HS-5 (cell line): ENCODE measurements around the gene C6orf120.
A peak's percentile ranks its signal among the peaks of the same experiment; 100 is the strongest.

ENCODE experiments used
- DNase-seq: peaks from one replicate; pipeline ENCODE4 v3.0.0-alpha.2; 2012; ENCODE audit warnings: low read depth

Gene C6orf120

DNA sequence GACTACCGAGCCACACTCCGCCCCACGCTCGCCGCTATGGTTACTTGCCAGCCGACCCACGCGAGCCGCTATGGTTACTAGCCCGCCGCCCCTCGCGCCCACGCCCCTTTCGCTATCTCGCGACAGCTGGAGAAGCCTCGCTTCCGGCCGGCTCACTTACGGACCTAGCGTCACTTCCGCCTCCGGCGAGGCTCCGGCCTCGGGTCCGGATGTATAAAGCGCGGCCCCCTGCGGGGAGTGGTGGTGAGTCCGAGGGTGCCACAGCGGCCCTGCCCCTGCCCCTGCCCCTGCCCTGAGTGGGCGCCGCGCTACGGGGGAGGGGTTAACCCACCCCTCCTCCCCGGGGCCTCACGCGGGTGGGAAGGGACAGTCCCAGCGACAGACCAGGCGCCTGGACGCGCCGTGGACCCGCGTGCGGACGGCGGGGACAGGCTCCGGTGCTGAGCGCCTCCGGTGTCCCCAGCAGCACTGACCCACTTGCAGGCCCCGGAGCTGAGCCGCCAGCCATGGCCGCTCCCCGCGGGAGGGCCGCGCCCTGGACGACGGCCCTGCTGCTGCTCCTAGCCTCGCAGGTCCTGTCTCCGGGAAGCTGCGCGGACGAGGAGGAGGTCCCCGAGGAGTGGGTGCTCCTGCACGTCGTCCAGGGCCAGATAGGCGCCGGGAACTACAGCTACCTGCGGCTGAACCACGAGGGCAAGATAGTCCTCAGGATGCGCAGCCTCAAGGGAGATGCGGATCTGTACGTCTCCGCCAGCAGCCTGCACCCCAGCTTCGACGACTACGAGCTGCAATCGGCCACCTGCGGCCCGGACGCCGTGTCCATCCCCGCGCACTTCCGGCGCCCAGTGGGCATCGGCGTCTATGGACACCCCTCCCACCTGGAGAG is at the start of gene C6orf120, which contains the start of gene WDR27:
C6orf120 (plus strand) TSS at position 173 of the 886 bp plus-strand sequence; CDS start at position 507, 334 bp downstream.
WDR27 (minus strand) TSS at position 76 of the 886 bp plus-strand sequence. CDS start 13,024 bp downstream, outside the sequence.
- DNase-seq, result peak; percentile 78

- DNase-seq, result no peak
These were observed 49.0 kb upstream of the C6orf120 start for GRCh38 chr6:169652896-169653295.

DNA sequence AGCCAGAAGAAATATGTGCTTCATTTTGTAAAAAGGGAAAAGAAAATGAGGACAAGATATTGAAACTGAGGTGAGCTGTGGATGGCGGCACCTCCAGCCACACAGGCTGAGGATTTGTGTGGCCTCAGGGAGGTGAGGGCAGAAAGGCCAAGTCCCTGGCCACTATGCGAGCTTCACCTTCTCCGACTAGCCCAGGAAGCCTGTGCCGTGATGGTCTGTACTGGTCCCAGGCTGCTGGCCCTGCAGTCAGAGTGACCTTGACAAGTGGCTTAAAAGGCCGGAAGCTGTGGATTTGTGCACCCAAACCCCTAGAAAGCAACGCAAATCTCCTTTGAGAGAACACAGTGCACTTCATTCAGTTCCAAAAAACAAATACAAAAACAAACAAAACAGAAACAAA is 48.2 kb upstream of the C6orf120 start:
- no peak for DNase-seq

GRCh38 chr6:169654598-169655391 is 47.1 kb upstream of the C6orf120 start:
- DNase-seq, result peak; percentile 29

DNA sequence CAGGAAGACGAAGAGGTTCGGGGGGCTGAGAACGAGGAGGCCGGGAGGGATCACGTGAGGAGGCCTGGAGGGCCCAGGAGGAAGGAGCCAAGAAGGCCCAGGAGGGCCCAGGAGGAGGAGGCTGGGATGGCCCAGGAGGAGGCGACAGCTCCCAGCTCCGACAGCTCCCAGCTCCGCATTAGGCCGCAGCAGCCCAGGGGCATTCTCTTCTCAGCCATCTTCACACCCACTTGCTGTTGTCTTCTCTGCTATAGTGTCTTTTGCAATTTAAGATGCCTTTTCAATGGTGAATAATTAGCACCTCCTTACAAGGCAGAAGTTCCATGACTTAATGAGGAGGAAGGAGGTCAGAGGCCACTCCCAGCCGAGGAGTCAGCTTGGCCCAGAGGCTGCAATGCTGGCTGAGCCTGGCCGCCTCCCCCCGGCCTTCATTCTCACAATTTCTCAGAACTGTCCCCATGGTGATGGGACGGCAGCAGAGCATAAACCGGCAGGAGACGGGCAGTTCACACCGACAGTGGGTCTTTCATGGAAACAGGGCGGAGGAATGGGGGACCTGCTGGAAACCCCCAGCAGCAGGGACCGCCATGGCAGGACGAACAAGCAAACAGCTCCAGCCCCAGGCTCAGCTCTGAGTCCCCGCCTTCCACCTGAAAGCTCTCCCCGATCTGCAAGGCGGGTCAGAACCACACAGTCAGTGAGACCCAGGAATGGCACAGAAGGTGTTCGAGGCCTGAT is 45.2 kb upstream of the C6orf120 start:
- no peak for DNase-seq

DNA sequence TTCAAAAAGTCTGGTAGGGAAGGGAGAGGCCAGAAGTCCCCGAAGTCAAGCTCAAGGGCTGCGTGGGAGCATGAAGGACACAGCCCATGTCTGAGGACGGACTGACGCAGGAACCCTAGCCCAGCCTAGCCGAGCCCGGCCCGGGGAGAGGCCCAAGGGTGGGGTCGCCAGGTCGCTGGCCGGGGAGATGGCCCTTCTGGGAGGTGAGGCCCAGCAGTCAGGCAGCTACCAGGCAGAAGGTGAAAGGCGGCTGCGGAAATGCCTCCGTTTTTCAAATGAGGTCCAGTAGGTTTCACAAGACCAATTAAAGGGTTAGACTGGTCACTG is 44.7 kb upstream of the C6orf120 start:
- DNase-seq, result no peak

DNA sequence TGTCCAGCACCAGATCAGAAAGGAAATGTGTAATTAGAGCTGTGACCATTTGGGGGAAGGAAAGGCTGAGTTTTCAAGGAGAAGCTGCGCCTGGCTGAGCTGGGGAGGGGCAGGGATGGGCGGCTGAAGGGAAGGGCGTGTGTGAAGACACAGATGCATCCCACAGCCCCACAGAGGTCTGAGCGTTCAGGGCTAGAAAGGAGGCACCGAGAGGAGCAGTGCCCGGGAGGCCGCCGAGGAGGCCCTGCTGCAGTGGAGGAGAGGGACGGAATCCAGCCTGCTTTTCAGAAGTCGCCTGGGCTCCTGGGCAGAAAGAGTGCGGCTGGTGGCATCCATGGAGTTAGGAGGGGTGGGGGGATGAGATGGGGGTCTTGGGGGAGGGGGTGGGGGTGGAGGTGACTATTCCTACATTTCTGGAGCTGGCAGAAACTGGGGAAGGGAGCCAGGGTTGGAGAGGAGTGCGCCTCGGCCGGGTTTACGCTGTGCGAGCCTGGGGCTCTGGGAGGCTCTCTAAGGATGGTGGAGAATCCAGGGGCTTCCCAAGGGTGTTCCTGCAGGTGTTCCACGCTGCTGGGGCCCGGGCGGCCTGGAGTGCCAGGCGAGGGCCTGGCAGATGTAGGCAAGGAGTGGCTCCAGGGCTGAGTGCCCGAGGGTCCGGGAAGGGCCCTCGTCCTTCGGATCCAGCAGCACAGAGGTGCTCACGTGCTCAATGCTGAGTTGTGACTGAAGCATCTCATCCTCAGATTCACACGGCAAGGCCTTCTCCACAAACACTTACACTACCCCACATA is 41.9 kb upstream of the C6orf120 start:
- DNase-seq, result no peak

- DNase-seq, result no peak
These were observed 41.1 kb upstream of the C6orf120 start for GRCh38 chr6:169660751-169661390.

DNA sequence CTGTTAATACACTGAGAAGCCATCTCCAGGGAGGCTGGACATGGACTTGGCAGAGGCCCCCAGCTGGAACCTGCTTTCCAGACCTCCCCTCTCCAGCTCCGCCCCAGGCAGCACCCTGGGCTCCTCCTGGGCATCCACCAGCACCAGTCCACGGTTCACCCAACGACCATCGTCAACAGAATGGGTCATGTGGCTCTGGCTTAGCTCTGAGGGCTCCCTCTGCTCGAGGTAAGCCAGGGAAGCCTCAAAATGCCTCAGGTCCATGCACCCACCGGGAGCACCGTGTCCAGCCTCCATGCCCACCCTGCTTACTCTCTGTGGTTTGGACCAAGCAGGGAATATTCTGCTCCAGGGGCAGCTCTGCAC is 40.6 kb upstream of the C6orf120 start:
- DNase-seq, result no peak

GRCh38 chr6:169663468-169663867 is 38.5 kb upstream of the C6orf120 start:
- DNase-seq, result no peak

- DNase-seq, result no peak
These were observed 37.7 kb upstream of the C6orf120 start for GRCh38 chr6:169664227-169664626.

DNA sequence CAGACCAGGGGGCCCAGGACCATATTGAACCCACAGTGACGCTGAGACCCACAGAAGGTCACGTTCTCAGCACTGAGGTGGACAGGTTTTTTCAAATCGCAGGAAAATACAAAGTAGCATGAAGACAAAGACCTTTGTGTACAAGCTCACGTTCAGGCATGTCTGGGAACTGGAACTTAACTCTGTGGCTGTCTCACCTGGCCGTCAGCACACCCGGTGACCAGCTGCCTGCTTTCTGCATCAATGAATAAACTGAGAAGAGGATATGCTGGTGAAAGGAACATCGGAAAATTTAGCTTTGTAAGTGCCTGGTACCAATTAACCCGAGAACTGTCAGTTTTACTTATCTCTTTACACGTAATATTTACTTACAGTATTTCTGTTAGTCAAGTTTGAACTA is 36.6 kb upstream of the C6orf120 start:
- no peak for DNase-seq

- DNase-seq, result no peak
These were observed 35.5 kb upstream of the C6orf120 start for GRCh38 chr6:169666441-169666840.

GRCh38 chr6:169667716-169668115 is 34.2 kb upstream of the C6orf120 start:
- no peak for DNase-seq

DNA sequence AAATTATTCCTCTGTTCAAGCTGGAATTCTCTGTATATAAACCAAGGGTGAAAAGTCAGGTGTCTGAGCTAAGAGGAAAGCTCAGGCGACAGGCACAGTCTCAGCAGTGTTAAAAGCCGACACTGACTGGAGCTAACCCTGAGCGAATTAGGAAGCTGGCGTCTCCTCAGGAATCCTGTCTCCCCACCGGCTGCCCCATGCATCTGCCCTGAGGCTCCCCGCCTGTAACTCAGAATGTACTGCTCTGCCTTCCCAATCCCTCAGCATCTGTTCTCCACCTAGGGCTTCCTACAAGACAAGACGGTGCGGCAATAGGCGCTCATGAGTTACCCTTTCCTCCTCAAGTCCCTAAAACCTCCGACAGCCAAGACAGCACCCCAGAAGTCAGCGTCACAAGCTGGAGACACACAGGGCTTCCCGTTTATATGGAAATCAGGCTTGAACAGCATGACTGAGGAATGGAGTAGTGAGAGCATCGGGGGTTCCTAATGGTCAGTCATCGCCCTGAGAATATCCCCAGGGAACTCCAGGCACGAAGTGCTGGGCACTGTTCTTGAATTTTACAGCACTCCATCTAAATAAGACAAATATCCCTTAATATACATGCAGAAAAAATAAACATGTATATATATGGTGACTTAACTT is 33.6 kb upstream of the C6orf120 start:
- no peak for DNase-seq

GRCh38 chr6:169669147-169669546 is 32.8 kb upstream of the C6orf120 start:
- no peak for DNase-seq

DNA sequence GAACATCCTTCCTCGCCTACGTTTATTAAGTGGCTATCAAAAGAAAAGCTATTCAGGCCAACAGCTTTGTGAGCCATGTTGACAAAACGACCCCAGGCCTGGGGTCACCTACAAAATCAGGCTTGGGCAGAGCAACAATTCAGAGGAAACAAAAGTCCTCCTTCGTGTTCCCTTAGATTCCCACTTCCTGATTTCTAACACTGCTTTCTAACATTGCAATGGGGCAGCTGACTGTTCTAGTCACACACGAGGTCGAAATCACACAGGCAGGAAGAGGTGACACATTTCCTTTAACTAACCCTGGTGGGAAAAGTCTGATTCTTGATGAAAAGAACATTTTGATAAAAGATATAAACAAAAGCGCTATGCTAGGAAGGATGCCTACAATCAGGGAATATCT is 32.0 kb upstream of the C6orf120 start:
- no peak for DNase-seq

GRCh38 chr6:169671563-169671962 is 30.4 kb upstream of the C6orf120 start:
- no peak for DNase-seq

DNA sequence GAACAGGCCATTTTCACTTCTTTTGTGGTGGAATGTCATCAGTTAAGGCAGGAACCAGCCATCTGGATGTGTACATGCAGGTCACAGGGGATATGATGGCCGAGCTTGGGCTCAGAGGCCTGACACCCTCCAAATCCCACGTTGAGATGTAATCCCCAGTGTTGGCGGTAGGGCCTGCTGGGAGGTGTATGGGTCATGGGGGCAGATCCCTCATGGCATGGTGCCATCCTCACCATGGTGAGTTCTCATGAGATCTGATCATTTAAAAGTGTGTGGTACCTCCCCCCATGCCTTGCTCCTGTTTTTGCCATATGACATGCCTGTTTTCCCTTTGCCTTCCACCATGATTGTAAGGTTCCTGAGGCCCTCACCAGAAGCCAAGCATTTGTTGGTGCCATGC is 26.9 kb upstream of the C6orf120 start:
- DNase-seq, result no peak

GRCh38 chr6:169677096-169677495 is 24.8 kb upstream of the C6orf120 start:
- DNase-seq, result no peak

DNA sequence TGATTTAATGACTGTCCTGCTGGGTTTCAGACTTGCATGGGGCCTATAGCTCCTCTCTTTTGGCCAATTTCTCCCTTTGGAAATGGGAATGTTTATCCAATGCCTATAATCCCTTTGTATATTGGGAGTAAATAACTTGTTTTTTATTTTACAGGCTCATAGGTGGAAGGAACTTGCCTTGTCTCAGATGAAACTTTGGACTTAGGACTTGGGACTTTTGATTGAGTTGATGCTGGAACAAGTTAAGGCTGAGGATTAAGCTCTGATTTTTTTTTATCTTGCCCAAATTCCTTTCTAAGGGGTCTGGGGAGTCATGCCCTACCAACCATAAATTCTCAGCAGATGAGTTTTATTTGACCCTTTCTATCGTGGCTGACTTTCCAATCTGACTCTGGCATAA is 23.6 kb upstream of the C6orf120 start:
- no peak for DNase-seq
